DMS53 treated with DMSO at 0.1 percent for 48 hours (cell line): Measurements from ENCODE around the gene PCBD1.
A peak's percentile ranks its signal among the peaks of the same experiment; 100 is the strongest.
"Not testable (repeated sequence)": the region's sequence is repeated elsewhere in the genome, so short reads cannot be mapped to it uniquely, and the experiment has no call there.

Source experiments
- DNase-seq: peaks from one replicate; lab custom pipeline; 2025; ENCODE audit not compliant: unreplicated experiment; lab: John Stamatoyannopoulos, UW

PCBD1 gene

DNA sequence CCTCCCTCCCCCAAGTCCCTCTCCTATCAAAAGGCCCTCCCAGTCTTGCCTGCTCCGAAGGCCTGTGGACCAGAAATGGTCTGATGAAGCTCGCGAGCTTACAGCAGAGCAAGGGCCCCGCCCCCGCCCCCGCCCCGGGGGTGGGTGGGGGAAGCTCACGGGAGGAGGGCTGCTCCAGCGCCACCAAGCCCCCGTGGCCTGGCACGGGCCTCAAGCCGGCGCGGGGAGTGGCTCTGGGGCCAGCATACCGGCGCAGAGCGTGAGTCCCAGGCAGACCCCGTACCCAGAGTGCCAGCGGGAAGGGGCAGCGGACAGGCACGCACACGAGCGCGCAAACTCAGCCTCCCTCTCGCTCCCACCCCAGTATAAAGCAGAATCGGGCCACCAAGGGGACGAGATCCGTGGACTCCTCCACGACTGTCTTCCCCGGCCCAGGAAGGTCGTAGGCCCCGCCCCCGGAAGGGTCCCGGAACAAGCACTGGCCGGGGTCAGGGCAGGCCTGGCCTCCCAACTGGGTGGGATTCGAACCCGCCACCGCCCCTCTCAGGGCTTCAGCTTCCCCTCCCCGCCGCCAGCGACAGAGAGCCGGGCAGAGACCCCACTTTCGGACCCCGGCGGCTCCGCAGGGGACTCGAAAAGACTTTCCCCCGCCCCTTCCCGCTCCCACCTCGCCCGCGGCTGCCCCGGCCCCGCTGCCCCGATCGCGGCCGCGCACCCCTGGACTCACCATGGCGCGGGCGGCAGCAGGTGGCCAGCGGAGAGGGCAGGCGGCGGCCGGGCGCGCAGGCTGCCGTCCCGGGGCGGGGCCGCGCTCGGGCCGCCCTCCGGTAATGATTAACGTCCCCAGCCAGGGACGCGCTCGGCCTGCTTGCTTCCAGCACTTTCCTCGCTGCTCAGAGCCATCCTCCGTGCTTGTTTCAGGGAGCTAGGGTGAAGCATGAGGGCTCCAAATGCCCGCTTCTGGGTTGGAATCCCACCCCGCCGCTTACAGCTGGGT lies at the start of gene PCBD1:
Gene PCBD1 (minus strand): TSS at position 762 of the 997 bp plus-strand sequence. CDS start 32 bp downstream, at position 730.
- peak; percentile 67 for DNase-seq

DNA sequence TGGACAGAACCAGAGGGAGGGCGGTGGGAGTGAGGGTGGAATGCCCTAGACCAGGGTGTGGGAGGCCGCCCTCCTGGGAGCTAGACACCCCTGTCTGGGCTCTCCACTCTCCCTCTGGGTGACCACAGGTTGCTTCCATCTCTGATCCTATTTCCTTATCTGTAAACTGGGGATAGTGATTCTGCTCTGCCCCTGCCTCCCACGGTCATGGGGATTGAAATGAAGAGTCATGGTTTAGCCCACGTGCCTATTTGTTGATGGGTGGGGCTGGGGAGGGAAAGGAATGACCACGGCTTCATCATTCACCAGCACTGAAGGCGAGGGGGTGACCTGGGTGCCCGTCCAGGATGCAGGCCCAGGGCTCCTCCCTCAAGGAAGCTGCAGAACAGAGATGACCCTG lies 49.3 kb upstream of the PCBD1 start:
- no peak for DNase-seq

DNA sequence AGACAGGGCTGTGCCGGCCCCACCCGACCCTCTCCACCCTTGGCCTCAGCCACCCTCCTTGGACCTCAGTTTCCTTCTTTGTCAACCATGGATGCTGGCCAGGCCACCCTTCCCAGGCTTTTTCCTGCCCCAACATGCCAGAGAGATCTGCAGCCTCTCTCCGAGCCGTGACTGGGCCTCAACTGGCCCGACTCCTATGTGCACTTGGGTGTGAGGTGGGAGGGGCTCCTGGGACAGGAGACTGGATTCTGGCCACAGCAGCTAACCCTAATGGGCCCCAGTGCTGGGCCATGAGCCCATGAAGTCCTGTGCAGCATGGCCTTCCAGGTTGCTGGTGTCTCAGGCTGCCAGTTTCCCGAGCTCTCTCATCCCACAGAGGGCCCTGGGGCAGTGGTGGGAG lies 47.7 kb upstream of the PCBD1 start:
- no peak for DNase-seq

DNA sequence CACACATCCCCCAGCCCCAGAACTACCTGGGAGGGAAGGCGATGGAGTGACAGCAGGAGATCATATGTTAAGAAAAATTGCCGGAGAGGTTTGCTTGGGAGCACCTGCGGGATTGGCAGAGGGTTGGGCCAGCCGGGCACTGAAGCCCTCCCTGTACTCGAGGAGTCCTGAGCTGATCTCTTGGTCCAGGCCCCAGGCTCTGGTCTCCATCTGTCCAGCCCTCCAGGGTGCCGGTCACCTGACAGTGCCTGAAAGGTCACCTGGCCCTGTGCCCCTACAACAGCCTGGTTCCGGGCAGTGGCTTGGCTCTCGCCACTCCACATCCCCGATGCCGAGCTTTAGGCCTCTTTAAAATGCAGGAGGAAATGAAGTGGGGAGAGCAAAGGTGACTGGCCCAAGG lies 47.3 kb upstream of the PCBD1 start:
- no peak for DNase-seq

DNA sequence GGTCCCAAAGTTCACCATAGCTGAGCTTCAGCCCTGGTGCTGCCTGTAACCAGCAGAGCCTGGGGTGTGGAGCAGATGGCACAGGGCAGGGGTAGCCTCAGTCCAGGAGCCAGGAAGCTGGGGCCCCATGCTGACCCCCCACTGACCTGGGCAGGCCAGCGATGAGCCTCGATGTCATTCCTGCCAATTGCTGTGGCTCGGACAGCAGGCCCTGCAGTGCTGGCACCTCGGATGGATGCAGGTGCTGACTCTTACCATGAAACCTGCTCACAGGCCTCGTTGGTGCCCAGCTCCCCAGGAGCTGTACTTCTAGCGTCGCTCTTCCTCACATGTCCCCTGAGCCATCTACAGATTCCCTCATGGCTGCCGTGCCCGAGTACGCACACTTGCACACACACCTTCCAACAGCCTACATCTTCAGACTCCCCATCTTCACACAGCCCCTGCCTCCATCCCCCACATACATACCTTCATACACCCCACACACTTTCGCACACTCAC lies 46.8 kb upstream of the PCBD1 start:
- DNase-seq = no peak

DNA sequence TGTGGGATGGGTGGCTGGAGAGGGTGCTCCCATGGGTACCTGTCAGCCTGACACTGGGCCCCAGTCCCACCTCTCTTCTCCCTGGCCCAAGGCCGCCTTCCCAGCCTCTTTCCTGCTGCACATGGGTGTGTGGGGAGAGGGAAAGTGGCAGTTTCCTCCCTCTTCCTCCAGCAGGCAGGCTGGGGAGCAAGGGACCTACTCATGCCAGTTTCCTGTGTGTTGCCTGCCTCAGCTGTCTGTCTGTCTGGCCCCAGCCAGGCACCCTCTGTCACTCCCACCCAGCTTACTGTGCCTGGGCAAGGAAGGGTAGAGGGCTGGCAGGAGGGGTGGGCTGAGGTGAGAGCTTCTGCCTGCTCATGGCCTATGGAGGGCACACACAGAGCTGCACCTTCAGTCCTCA lies 46.3 kb upstream of the PCBD1 start:
- DNase-seq = no peak

DNA sequence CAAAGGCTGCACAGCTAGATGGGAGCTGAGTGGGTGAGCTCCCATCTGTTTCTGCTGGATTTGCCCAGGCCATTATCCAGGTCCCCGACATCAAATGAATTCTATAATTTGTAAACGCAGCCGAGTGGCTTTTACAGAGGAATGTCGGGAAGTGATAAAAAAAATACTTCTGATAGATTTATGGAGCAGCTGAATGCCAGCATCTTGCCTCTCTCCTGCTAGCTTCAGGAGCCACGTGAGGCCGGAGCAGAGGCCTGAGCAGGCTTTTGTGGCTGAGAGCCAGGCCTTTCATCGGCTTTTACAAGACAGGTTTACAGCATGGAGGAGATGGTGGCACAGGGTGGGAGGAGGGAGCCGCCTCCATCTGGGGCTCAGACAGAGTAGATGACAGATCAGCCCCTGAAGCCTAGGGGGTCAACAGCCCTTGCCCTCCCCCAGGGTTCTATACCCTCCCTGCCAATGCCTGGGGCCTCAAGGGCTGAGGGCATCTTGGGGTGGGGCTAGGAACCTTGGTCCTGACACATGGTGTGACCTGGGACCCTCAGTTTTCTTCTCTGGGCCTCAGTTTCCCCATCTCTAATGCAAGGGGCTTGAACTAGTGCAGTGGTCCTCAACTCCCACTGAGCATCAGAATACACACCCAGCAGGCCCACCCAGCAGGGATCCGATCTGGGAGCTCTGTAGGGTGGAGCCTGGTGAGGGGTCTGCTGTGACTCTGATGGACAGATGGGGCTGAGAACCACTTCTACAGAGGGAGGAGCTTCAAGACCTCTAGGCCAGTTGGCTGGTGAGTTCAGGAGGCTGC lies 44.2 kb upstream of the PCBD1 start:
- no peak for DNase-seq

DNA sequence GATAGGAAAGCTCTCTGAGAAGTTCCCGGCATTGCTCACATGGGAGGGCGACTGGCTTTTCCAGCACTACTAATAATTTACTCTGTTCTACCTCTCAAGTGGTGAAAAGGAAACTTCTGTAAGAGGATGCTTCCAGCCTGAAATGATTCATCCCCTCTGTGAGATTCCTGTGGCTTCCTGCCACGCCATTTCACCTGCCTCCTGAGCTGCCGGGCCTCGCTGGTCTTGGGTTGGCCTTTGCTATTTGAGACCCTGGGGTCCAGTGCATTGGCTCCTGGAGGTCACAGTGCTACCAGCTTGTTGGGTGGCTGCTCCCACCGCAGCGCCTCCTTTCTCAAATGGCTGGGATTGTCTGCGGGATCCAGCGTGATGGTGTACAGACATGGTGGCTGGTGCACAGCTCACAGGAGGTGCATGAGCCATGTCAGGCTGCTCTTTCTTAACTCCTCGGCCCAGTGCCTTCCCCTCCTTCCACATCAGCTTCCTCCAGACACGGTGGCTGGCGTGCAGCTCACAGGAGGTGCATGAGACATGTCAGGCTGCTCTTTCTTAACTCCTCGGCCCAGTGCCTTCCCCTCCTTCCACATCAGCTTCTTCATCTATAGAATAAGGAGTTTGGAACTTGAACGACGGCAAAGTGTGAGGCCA lies 42.9 kb upstream of the PCBD1 start:
- DNase-seq = no peak

DNA sequence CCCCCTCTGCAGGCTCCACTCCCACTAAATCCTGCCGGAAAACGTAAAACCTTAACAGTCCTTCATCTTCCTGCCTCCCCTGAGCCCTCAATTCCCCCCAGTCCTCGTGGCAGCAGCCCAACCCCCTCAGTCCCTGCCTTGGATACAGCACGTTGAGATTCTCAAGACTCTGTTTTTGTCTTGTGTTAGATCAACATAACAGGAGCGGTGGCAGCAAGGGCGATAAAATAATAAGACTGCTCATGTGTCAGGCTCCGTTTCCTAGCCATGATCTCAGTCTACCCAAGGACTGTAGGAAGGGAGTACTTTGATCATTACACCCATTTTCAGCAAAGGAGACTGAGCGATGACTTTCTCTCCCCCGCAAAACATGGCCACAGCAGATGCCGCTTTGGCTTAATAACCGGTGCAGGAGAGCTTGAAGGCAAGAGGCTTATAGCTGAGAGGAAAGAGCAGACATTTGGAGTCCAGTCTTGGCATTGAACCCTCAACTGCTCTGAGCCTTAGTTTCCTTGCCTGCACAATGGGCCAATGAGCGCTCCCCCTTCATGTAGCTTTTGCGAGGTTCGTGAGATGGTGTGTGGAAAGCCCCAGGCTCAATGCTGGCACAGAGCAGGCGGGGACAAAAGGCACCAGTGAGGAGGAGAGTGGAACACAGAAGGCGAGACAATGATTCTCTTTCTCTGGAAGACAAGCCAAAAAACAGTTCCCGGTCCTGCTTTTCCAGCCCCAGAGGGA lies 42.1 kb upstream of the PCBD1 start:
- DNase-seq = no peak

DNA sequence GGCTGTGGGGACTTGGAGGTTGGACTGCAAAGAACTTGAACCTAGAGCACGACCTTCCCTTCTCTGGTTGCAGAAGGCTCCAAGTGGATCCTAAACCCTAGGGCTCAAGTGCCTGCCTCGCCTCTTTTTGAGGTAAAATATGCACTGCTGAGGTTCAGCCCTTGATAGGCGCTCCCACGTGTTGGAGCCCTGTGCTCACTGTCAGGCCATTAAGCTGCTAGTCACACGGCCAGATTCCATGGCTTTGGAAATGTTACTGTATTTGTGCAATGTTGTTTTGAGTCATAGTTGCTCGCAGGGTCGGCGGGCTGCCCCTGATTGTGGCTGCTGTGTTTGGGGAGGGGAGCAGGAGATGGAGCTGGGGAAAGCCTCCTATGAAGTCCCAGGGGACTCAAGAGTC lies 39.8 kb upstream of the PCBD1 start:
- DNase-seq = no peak

DNA sequence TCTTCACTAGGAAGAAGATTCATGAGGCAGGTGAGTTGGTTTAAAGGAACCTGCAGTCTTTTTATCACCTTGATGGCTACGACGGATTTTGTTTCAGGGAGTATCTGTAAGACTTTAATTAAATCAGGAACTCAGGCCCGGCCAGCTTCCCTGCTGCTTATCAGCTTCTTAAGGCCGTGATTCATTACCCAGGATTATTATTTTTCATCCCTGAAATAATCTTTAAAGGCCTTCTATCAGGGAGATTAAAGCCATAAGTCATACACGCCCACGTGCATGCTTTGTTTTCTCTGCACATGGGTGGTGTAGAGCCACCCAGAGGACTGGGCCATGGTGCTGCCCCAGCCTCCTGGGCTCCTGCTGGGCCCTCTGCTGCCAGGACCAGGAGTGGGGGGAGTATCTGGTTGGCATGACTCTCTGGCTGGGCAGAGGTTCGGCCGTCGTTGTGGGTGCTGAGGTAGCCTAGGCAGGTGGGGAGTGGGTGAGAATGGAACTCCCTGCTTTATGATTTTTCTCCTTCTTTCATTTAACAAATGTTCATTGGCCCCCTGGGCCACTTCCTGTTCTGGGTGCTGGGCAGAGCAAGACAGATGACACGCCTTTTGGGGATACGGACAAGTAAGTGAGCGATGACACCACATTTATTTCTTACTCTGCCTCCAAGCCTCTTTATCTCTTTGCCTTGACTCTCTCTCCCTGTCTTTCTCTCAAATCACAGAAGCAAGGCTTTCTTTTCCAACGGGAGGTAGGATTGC lies 39.0 kb upstream of the PCBD1 start:
- no peak for DNase-seq

DNA sequence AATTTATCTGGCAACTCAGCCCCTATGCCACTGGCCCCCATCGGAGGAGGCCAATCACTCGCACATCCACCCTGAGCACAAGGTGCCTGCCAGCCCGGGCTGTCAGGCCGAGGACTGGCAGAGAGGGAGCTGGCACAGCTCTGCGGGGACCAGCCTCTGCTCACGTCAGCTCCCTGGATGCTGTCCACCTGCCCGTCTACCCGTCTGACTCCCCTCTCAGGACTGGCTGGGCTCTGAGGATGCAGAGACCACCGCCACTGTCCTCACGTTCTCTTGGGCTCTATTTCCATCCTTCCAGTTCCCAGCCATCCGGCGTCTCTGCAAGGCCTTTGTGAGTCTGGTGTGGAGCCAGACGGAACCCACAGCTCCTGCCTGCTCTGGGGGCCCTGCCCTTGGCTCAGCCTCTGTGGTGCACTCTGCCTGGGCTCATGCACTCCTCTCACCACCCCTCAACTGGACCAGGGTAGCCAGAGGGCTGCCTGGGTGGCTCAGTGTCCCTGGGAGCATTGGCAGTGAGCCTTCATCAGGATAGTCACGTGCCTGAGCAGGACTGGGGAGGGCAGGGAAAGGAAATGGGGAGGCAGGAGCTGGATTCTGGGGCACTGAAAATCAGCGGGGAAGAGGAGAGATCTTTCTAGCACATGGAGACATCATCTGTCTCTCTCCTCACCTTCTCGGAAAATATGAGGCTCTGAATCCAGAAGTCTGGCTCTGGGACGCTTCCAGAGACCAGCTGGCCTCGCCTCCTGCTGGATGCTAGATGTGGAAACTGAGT lies 38.0 kb upstream of the PCBD1 start:
- no peak for DNase-seq

DNA sequence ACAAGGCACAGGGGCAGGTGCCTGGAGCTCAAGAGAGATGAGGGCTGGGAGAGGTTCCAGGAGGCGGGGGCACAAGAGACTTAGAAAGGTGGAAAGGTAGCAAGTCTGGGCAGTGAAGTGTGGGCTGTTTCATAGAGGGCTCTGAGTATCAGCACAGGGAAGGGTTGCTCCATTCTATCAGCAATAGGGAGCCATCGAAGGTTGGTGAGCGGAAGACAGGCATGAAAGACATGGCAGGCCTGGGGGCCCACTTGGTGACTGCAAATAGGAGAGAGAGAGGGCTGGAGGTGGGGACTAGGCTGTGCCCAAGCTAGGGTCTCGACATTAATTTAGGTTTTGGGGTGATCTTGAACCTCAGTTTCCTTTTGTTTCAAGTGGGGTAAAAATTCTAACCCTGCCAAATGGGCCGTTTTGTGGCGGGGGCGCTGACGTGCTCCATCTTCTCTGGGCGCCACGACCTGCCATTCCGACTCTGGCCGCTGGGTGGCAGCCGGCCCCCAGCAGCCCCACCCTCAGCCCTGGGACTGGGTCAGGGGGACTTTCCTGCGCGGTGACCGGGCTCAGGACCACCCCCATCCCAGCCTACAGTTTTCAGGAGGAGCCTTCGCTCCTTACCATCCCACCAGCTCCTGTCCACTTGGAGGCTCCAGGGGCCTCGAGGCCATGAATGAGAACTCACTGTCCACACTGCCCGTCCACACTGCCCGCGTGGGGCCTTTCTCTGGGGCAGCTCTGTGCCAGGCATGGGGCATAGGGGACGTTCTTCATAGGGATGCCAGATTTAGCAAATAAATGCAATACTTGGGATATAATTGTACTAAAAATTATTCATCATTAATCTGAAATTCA lies 37.2 kb upstream of the PCBD1 start:
- no peak for DNase-seq

DNA sequence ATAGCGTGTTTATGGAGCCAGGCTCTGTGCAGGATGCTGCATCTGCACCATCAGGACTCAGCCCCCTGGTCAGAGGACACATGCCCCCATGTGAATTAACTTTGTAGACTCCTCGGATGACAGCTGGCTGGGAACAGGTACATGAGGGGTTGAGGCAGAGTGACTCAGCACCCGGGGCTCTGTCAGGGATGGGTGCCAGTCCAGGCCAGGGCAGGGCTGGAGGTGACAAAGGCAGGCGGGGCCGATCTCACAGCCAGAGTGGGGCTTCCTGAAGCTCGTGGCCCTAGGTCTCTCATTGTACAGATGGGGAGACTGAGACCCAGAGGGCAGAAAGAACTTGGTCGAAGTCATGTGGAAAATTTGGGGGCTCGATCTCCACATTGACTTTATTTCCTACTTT lies 35.3 kb upstream of the PCBD1 start:
- DNase-seq = no peak

DNA sequence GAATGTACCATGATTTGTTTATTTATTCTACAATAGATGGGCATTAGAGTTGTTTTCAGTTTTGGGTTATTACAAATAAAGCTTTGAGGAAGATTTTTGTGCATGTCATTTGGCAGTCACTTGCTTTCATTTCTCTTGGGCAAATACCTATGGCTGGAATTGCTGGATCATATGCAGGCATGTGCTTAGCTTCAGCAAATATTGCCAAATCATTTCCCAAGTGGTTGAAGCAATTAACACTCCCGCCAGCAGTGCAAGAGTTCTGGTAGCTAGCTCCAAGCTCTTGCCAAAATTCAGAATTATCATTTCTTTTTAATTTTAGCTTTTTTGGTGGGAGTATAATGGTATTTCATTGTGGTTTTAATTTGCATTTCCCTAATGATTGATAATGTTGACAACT lies 32.9 kb upstream of the PCBD1 start:
- DNase-seq = no peak

DNA sequence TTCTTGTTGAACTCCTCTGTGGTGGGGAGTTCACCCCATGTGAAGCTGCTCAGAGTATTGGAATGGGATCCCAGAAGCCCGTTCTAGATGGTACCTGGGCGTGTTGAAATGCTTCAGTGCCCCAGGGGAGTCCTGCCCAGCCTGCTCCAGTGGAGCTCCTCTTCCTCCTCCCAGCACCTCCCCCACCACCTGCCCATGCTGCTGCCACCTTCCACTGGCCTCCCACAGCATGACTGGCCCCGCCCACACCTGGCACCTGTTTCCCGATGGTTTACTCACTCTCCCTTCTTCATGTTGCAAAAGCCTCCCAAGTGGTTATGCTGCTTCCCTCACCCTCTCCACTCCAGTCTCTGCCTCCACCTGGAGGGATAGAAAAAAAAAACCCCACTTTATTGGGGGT lies 32.2 kb upstream of the PCBD1 start:
- DNase-seq = peak; percentile 77

DNA sequence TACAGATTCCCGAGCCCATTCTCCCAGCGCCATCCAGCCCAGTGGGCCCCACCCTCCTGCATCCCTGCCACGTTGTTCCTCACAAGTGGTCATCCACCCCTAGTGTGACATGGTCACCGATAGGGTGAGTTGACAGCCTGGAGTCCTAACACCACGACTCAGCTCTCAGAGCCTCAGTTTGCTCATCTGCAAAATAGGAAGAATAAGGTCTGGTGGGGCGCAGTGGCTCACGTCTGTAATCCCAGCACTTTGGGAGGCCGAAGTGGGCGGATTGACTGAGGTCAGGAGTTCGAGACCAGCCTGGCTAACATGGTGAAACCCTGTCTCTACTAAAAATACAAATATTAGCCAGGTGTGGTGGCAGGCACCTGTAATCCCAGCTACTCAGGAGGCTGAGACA lies 31.5 kb upstream of the PCBD1 start:
- not testable (repeated sequence) for DNase-seq

DNA sequence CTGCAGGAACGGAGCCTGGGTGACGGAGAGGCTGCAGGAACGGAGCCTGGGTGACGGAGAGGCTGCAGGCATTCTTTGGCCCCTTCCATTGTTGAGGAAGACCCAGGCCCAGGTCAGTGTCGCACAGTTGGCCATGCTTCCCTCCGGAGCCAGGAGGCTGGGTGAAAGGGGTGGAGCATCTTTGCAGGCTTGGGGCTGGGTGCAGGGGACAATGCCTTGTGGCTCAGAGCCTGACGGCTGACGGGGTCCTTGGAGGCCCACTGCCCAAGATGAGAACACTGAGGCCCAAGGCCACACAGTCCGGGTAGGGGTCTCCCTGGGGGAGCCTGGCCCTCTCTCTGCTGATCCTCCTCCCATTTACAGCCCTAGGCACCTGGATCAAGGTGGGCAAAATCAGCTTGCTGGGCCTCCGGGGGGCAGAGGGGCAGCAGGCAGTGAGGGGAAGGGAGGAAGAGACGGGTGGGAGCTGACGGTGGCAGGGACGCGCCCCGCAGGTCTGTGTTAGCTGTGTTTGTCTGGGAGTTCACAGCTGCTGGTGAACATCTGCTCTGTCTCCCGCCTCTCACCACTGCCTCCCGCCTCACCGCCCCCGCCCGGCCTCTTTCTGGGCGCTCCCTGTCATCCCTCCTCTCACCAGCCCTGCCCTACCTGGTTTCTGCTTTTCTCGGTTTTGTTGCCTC lies 30.6 kb upstream of the PCBD1 start:
- peak; percentile 33 for DNase-seq
